LNCaP clone FGC (cell line): ENCODE measurements around the gene TANGO2.

Experiments
- DNase-seq: peaks from one replicate; pipeline ENCODE4 v3.0.0-alpha.2; 2011; ENCODE audit warnings: low read depth
- H3K4me3 ChIP-seq: 2 replicates; pipeline ENCODE4 v1.5.1; 2011; ENCODE audit warnings: mild to moderate bottlenecking, low read depth, low read length, control low read depth
- TF ChIP-seq, protein P1 (sequence below): IDR thresholded peaks from 2 replicates; pipeline ENCODE4 v1.5.1; 2012; ENCODE audit warnings: mild to moderate bottlenecking; ENCODE audit not compliant: control insufficient read depth, insufficient read depth; ENCODE audit errors: extremely low read depth

The TANGO2 gene

DNA sequence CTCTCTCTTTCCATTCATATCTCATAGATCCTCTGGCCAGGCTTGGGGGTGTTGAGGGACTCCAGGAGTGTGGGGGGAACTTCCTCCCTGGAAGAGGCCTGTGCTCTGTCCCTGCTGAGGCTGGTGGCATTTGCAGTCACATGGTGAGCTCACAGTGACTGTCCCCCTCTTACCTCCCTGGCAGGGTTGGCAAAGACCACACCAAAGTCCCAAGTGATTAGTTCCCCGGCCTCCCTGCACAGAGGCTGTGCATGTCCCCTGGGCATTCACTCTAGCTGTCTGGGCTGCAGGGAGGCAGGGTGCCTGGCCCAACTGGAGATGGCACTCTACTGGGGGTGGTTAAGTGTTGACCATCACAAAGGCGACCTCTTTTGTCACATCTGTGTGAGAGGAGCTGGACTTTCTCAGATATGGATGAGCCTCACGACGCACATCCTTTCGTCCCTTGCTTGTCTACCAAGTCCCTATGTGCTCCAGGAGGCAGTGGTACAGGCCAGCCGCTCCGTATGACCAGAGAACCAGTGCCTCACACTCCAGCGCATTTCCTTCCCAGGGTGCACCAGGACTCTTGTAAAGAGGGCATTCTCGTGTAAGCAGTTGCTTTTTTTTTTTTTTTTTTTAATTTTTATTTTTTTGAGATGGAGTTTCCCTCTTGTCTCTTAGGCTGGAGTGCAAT lies 8.8 kb downstream of the TANGO2 start:
- no peak for DNase-seq
- no peak overlapping the region for H3K4me3 ChIP-seq
- TF ChIP-seq, protein P1, sequence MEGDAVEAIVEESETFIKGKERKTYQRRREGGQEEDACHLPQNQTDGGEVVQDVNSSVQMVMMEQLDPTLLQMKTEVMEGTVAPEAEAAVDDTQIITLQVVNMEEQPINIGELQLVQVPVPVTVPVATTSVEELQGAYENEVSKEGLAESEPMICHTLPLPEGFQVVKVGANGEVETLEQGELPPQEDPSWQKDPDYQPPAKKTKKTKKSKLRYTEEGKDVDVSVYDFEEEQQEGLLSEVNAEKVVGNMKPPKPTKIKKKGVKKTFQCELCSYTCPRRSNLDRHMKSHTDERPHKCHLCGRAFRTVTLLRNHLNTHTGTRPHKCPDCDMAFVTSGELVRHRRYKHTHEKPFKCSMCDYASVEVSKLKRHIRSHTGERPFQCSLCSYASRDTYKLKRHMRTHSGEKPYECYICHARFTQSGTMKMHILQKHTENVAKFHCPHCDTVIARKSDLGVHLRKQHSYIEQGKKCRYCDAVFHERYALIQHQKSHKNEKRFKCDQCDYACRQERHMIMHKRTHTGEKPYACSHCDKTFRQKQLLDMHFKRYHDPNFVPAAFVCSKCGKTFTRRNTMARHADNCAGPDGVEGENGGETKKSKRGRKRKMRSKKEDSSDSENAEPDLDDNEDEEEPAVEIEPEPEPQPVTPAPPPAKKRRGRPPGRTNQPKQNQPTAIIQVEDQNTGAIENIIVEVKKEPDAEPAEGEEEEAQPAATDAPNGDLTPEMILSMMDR = no peak

DNA sequence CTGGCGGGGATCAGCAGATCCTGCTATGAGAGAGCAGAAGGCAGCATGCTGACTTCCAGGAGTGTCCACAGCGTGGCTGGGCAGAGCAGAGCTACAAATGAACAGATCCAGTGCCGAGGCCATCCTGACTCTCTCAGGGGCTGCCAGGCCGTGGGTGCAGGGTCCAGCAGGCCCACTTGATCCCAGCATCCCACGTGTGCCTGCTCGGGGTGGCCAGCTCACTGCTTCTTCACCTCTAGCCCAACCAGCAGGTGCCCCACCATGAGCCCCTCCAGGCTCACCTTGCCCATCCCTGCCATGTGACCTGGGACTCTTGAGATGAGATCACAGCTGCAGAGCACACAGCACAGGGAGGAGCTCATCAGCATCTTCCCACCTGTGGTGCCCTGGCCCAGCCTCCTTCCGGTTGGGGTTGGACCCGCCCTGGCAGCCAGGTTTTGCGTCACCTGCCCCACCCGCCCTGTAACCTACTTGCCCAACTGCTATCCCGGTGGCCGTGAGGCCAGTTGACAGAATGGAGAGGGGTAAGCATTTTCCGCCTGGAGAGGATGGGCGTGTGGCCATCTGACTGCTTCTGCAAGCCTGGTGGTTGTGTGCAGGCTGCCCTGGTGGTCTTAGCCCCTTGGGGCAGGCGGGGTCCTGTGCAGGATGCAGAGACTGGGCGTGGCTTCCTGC lies 11.0 kb downstream of the TANGO2 start:
- TF ChIP-seq, protein P1 = no peak
- DNase-seq = no peak
- no peak overlapping the region for H3K4me3 ChIP-seq

DNA sequence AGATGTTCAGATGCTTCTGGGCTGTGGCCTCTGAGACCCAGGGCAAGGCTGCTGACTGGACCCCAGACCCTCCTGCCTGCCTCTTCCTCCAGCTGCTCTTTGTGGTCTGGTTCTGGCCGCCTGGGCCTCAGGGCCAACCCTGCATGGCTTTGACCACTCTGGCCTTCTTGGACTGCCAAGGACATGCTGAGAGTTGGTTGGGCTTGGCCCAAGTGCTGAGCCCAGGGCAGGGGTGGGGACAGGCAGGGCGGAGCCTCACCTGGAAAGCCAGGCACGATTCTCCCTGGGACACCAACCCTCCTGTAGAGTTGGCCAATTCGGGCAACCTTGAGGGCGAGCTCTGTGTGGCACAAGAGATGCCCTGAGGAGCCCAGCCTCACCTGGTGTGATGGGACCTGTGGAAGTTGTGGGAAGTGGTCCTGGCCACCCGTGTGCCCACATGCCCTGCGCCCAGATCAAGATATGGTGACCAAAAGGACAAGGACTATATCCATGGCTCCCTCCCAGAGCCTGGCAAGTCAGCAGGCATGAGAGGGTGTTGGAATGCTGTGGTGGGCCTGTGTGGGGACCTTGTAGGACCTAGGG lies 11.6 kb downstream of the TANGO2 start:
- no peak for DNase-seq
- TF ChIP-seq, protein P1 = no peak
- no peak overlapping the region for H3K4me3 ChIP-seq

GRCh38 chr22:20033045-20033706 lies 12.3 kb downstream of the TANGO2 start:
- TF ChIP-seq, protein P1 = no peak
- DNase-seq = no peak
- no peak overlapping the region for H3K4me3 ChIP-seq

- H3K4me3 ChIP-seq = no peak overlapping the region
- TF ChIP-seq, protein P1 = no peak
- no peak for DNase-seq
Measured at GRCh38 chr22:20034143-20034542, 13.2 kb downstream of the TANGO2 start.

GRCh38 chr22:20035375-20036083 lies 14.6 kb downstream of the TANGO2 start:
- TF ChIP-seq, protein P1 = no peak
- H3K4me3 ChIP-seq = no peak overlapping the region
- no peak for DNase-seq
